HEK293 (cell line): ENCODE data around the gene IL17C.

ENCODE experiments used
- CTCF ChIA-PET: fragments of 350-600 bp; formaldehyde crosslinking; extraction: SDS; loops from one replicate; lab custom pipeline; 2021; ENCODE audit warnings: antibody characterized with exemption; lab: Yijun Ruan, JAX
- POLR2A ChIA-PET: fragments of 300-600 bp; formaldehyde crosslinking; extraction: SDS; loops from one replicate; lab custom pipeline; 2020; ENCODE audit warnings: antibody characterized with exemption, inconsistent platforms; lab: Yijun Ruan, JAX
- H3K27ac ChIP-seq: fragments of 200-500 bp; sonication (Bioruptor generic); 2 replicates; pipeline ENCODE4 v1.5.1; 2014; ENCODE audit warnings: low read depth, low read length, control low read depth, inconsistent platforms; ENCODE audit errors: extremely low read depth
- H3K36me3 ChIP-seq, 2 experiments: fragments of 200-500 bp in 1 of 2; sonication (Bioruptor generic) in 1 of 2; 1 replicate in 1 of 2; 2 replicates in 1 of 2; pipeline ENCODE4 v1.5.1; 2014 to 2017; ENCODE audit warnings: inconsistent platforms in 2 of 2, low read length in 2 of 2; ENCODE audit not compliant: control insufficient read depth in 2 of 2, insufficient read depth in 1 of 2
- H3K4me1 ChIP-seq: fragments of 200-500 bp; sonication (Bioruptor generic); 2 replicates; pipeline ENCODE4 v1.5.1; 2014; ENCODE audit warnings: mild to moderate bottlenecking, low read length, inconsistent platforms; ENCODE audit not compliant: control insufficient read depth, insufficient read depth
- H3K4me3 ChIP-seq: 2 replicates; pipeline ENCODE4 v1.5.1; 2011; ENCODE audit warnings: low read depth, mild to moderate bottlenecking, control low read depth, low read length, moderate library complexity
- H3K9me3 ChIP-seq: fragments of 200-500 bp; sonication (Bioruptor generic); 2 replicates; pipeline ENCODE4 v1.5.1; 2014; ENCODE audit warnings: low read depth, low read length, inconsistent platforms; ENCODE audit not compliant: control insufficient read depth, insufficient read depth
- FEZF1 ChIP-seq: fragments of 450-650 bp; formaldehyde crosslinking; IDR thresholded peaks from 2 replicates; pipeline ENCODE4 v1.5.1; 2016; ENCODE audit warnings: missing biosample characterization, missing genetic modification characterization
- KLF1 ChIP-seq: fragments of 450-650 bp; formaldehyde crosslinking; IDR thresholded peaks from 2 replicates; pipeline ENCODE4 v1.5.1; 2016; ENCODE audit warnings: missing biosample characterization, missing genetic modification characterization
- KLF17 ChIP-seq: fragments of 450-650 bp; formaldehyde crosslinking; IDR thresholded peaks from 2 replicates; pipeline ENCODE4 v1.5.1; 2016; ENCODE audit warnings: missing biosample characterization, missing genetic modification characterization
- KLF9 ChIP-seq: fragments of 450-650 bp; formaldehyde crosslinking; IDR thresholded peaks from 2 replicates; pipeline ENCODE4 v1.5.1; 2016; ENCODE audit warnings: missing biosample characterization, missing genetic modification characterization, low read depth
- OVOL3 ChIP-seq: fragments of 450-650 bp; formaldehyde crosslinking; IDR thresholded peaks from 2 replicates; pipeline ENCODE4 v1.5.1; 2016; ENCODE audit warnings: missing biosample characterization, missing genetic modification characterization
- SETDB1 ChIP-seq: IDR thresholded peaks from one replicate; pipeline ENCODE4 v1.6.1; 2017; ENCODE audit warnings: mild to moderate bottlenecking, low read length, moderate library complexity, mixed read lengths; ENCODE audit not compliant: insufficient read length
- ZBTB48 ChIP-seq: fragments of 450-650 bp; formaldehyde crosslinking; IDR thresholded peaks from 2 replicates; pipeline ENCODE4 v1.5.1; 2016; ENCODE audit warnings: missing biosample characterization, missing genetic modification characterization
- ZFP3 ChIP-seq: fragments of 450-650 bp; formaldehyde crosslinking; IDR thresholded peaks from 2 replicates; pipeline ENCODE4 v1.5.1; 2016; ENCODE audit warnings: low read depth, missing biosample characterization, missing genetic modification characterization
- ZFP37 ChIP-seq: fragments of 450-650 bp; formaldehyde crosslinking; IDR thresholded peaks from 2 replicates; pipeline ENCODE4 v1.5.1; 2016; ENCODE audit warnings: missing biosample characterization, missing genetic modification characterization
- ZNF112 ChIP-seq: fragments of 450-650 bp; formaldehyde crosslinking; IDR thresholded peaks from 2 replicates; pipeline ENCODE4 v1.5.0; 2017; ENCODE audit warnings: missing biosample characterization, missing genetic modification characterization
- ZNF132 ChIP-seq: fragments of 450-650 bp; formaldehyde crosslinking; IDR thresholded peaks from 2 replicates; pipeline ENCODE4 v1.5.1; 2017; ENCODE audit warnings: missing biosample characterization, missing genetic modification characterization, borderline replicate concordance
- ZNF146 ChIP-seq: fragments of 450-650 bp; formaldehyde crosslinking; IDR thresholded peaks from 2 replicates; pipeline ENCODE4 v1.5.1; 2016; ENCODE audit warnings: missing biosample characterization, missing genetic modification characterization
- ZNF19 ChIP-seq: fragments of 450-650 bp; formaldehyde crosslinking; IDR thresholded peaks from 2 replicates; pipeline ENCODE4; 2016; ENCODE audit warnings: missing biosample characterization, missing genetic modification characterization, low read depth
- ZNF214 ChIP-seq: fragments of 450-650 bp; formaldehyde crosslinking; IDR thresholded peaks from 2 replicates; pipeline ENCODE4 v1.5.1; 2017; ENCODE audit warnings: missing biosample characterization, mild to moderate bottlenecking, missing genetic modification characterization, borderline replicate concordance
- ZNF341 ChIP-seq: fragments of 450-650 bp; formaldehyde crosslinking; IDR thresholded peaks from 2 replicates; pipeline ENCODE4; 2016; ENCODE audit warnings: low read depth, missing biosample characterization, missing genetic modification characterization
- ZNF362 ChIP-seq: fragments of 450-650 bp; formaldehyde crosslinking; IDR thresholded peaks from 2 replicates; pipeline ENCODE4 v1.5.1; 2016; ENCODE audit warnings: missing biosample characterization, missing genetic modification characterization
- ZNF394 ChIP-seq: fragments of 450-650 bp; formaldehyde crosslinking; IDR thresholded peaks from 2 replicates; pipeline ENCODE4 v1.5.1; 2016; ENCODE audit warnings: missing biosample characterization, missing genetic modification characterization, mild to moderate bottlenecking, moderate library complexity, borderline replicate concordance
- ZNF423 ChIP-seq: fragments of 450-650 bp; formaldehyde crosslinking; IDR thresholded peaks from 2 replicates; pipeline ENCODE4 v1.5.1; 2016; ENCODE audit warnings: missing biosample characterization, missing genetic modification characterization
- ZNF473 ChIP-seq: fragments of 450-650 bp; formaldehyde crosslinking; IDR thresholded peaks from 2 replicates; pipeline ENCODE4 v1.5.1; 2017; ENCODE audit warnings: missing biosample characterization, missing genetic modification characterization
- ZNF488 ChIP-seq: fragments of 450-650 bp; formaldehyde crosslinking; IDR thresholded peaks from 2 replicates; pipeline ENCODE4 v1.5.1; 2016; ENCODE audit warnings: missing biosample characterization, missing genetic modification characterization
- ZNF530 ChIP-seq: fragments of 450-650 bp; formaldehyde crosslinking; IDR thresholded peaks from 2 replicates; pipeline ENCODE4 v1.5.1; 2016; ENCODE audit warnings: low read depth, missing biosample characterization, missing genetic modification characterization
- ZNF549 ChIP-seq: fragments of 450-650 bp; IDR thresholded peaks from 2 replicates; pipeline ENCODE4 v1.5.1; 2018; ENCODE audit warnings: missing biosample characterization, missing genetic modification characterization, mild to moderate bottlenecking, inconsistent platforms, moderate library complexity
- ZNF560 ChIP-seq: fragments of 450-650 bp; formaldehyde crosslinking; IDR thresholded peaks from 2 replicates; pipeline ENCODE4 v1.5.1; 2017; ENCODE audit warnings: missing biosample characterization, missing genetic modification characterization, borderline replicate concordance
- ZNF571 ChIP-seq: fragments of 450-650 bp; formaldehyde crosslinking; IDR thresholded peaks from 2 replicates; pipeline ENCODE4 v1.5.0; 2017; ENCODE audit warnings: missing biosample characterization, missing genetic modification characterization
- ZNF596 ChIP-seq: fragments of 450-650 bp; IDR thresholded peaks from 2 replicates; pipeline ENCODE4 v1.5.0; 2018; ENCODE audit warnings: missing biosample characterization, mild to moderate bottlenecking, missing genetic modification characterization, moderate library complexity
- ZNF626 ChIP-seq: fragments of 450-650 bp; sonication (Bioruptor Pico); formaldehyde crosslinking; IDR thresholded peaks from 2 replicates; pipeline ENCODE4 v1.5.1; 2018; ENCODE audit warnings: missing biosample characterization, missing genetic modification characterization, inconsistent platforms
- ZNF645 ChIP-seq: fragments of 450-650 bp; formaldehyde crosslinking; IDR thresholded peaks from 2 replicates; pipeline ENCODE4; 2016; ENCODE audit warnings: missing biosample characterization, missing genetic modification characterization
- ZNF704 ChIP-seq: fragments of 450-650 bp; formaldehyde crosslinking; IDR thresholded peaks from 2 replicates; pipeline ENCODE4 v1.5.1; 2016; ENCODE audit warnings: missing biosample characterization, missing genetic modification characterization
- ZNF785 ChIP-seq: fragments of 450-650 bp; formaldehyde crosslinking; IDR thresholded peaks from 2 replicates; pipeline ENCODE4 v1.5.1; 2016; ENCODE audit warnings: missing biosample characterization, missing genetic modification characterization

The IL17C gene

GRCh38 chr16:88676502-88677242 lies 38.3 kb downstream of the IL17C start:
- POLR2A ChIA-PET = interaction anchor here (1.1 kb wide), 1 partner anchor 14 kb away, joined by 3 read pairs; the partner anchor contains the start of gene MVD
- no peak for TF ChIP-seq ZNF626 (tag by site-specific recombination)
- no peak for TF ChIP-seq FEZF1
- TF ChIP-seq ZNF645 (tag by site-specific recombination) = no peak
- no peak for TF ChIP-seq ZNF473 (tag by site-specific recombination)
- TF ChIP-seq ZNF146 = no peak
- no peak for TF ChIP-seq ZNF488 (tag by site-specific recombination)
- no peak for TF ChIP-seq SETDB1
- no peak for TF ChIP-seq ZNF549 (tag by site-specific recombination)
- no peak for TF ChIP-seq ZNF394
- no peak for TF ChIP-seq OVOL3 (tag by site-specific recombination)
- no peak for TF ChIP-seq ZNF423
- TF ChIP-seq ZNF132 (tag by site-specific recombination) = no peak
- no peak overlapping the region for H3K27ac ChIP-seq
- no peaks in the 10 kb centered on the region for H3K4me1 ChIP-seq
- CTCF ChIA-PET = no interaction called here
- H3K4me3 ChIP-seq = no peak overlapping the region
- H3K9me3 ChIP-seq = no peaks in the 10 kb centered on the region
- H3K36me3 ChIP-seq = no peaks in the 10 kb centered on the region

- no peak for TF ChIP-seq ZNF596 (tag by site-specific recombination)
- no peak for TF ChIP-seq ZBTB48
- no peak for TF ChIP-seq KLF9 (tag by site-specific recombination)
- TF ChIP-seq ZNF112 (tag by site-specific recombination) = no peak
- TF ChIP-seq ZNF785 (tag by site-specific recombination) = no peak
- TF ChIP-seq ZFP3 (tag by site-specific recombination) = no peak
- no peak for TF ChIP-seq KLF1 (tag by site-specific recombination)
- no peak for TF ChIP-seq ZFP37 (tag by site-specific recombination)
- TF ChIP-seq ZNF19 (tag by site-specific recombination) = no peak
- TF ChIP-seq ZNF341 (tag by site-specific recombination) = no peak
- no peak for TF ChIP-seq ZNF362
- TF ChIP-seq ZNF214 = no peak
- TF ChIP-seq ZNF560 (tag by site-specific recombination) = no peak
- TF ChIP-seq KLF17 (tag by site-specific recombination) = no peak
- TF ChIP-seq ZNF704 (tag by site-specific recombination) = no peak
- no peak for TF ChIP-seq ZNF571 (tag by site-specific recombination)
- TF ChIP-seq ZNF530 (tag by site-specific recombination) = no peak
- TF ChIP-seq ZNF394 = no peak
- CTCF ChIA-PET = no interaction called here
Measured at GRCh38 chr16:88677721-88678120, 39.3 kb downstream of the IL17C start.

More at GRCh38 chr16:88677721-88678120, 39.3 kb downstream of the IL17C start:
- Histone ChIP-seq H3K4me1 (no peaks in the 10 kb centered on the region), H3K27ac (no peak overlapping the region), H3K9me3 (no peaks in the 10 kb centered on the region), H3K4me3 (no peak overlapping the region), H3K36me3 (no peaks in the 10 kb centered on the region)
- POLR2A ChIA-PET = interaction anchor here (1.1 kb wide), 1 partner anchor 15 kb away, joined by 3 read pairs; the partner anchor contains the start of gene MVD
